HG02610 (cell line): ENCODE measurements around the gene HGFAC.
"Not testable (repeated sequence)": the region's sequence is repeated elsewhere in the genome, so short reads cannot be mapped to it uniquely, and the experiment has no call there.

Source experiments
- ATAC-seq: cut with Tn5 transposase; IDR thresholded peaks from one replicate; pipeline ENCODE4 v1.9.1; 2021; ENCODE audit warnings: mild to moderate bottlenecking, moderate library complexity; ENCODE audit not compliant: unreplicated experiment

HGFAC gene

DNA sequence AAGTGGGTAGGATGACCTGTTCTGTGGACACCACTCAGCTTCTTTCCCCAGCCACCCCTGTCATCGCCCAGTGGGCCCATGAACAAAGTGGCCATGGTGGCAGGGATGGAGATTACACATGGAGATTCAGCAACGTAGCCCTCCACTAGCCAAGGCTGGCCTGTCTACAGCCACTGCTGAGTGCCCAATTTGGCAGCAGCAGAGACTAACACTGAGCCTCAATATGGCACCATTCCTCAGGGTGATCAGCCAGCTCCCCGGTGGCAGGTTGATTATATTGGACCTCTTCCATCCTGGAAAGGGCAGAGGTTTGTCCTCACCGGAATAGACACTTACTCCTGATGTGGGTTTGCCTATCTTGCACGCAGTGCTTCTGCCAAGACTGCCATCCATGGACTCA, 17.4 kb downstream of the HGFAC start:
- ATAC-seq: not testable (repeated sequence)

DNA sequence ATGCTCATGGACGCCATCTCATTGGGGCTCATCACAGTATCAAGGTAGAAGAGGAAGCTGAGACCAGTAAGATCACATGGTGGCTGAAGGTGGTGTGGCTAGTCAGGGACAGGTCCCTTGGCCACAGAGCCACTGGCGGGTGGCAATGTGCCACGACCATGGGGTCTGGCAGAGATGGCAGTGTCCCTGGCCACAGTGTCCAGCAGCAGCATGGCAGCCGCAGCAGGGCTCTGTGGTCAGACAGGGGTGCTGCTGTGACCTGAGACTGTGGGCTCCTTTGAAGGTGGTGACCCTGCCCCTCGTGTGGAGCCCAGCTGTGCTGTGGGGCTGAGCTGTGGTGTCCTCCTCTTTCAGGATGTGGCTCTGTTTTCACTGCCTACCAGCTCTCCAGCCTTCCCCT, 19.2 kb downstream of the HGFAC start:
- no peak for ATAC-seq

DNA sequence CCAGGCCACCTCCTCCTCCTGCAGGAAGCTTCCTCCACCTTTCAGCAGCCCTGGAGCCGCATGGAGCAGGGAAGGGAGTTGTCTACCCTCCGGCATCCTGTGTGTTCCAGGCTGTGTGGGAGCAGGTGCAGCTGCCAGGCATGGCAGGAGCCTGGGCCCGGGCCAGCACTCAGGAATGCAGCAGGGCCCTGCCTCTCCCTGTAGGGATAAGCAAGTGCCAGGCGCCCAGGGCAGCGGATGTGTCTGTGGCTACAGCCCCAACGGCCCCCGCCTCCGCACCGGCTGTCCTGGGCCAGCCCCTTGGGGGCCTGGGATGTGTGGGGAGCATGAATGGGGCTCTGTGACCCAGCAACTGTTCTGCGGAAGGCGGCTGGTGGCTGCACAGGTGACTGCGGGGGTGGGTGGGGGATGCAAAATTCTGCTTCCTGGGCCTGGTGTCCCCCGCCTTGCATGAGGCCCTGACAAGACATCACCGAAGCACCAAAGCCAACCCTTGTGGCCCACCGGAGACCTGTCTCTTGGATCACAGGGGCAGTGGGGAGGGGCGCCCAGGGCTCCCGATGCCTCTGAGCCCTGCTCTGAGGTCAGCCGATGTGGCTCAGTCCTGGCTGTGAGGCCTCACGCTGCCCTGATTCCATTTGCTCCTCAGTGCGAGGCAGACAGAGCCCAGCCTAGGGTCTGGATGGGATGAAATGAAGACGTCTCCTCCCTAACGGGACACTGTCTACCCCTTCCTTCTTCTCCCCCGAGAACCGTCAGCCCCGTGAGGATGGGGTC, 19.9 kb downstream of the HGFAC start:
- no peak for ATAC-seq

DNA sequence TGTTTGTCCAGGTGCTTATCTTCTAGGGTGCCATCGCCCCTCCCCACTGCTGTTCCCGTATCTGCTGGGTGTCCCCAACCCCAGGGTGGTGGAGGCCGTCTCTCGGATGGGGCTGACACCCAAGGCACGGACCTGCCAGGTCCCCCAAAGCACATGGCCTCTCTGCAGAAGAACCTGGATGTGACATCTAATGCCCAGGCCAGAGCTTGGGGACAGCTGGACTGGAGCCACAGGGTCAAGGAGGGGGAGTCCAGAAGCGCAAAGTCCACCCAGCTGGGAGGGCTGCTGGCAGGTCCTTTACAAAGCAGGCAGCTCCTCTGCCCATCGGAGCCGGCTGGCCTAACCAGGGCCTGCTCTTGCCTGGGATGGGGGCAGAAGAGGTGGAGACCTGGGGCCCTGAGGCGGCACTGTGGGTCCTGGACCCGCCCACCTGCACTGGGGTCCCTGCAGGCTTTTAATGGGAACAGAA, 20.6 kb downstream of the HGFAC start:
- no peak for ATAC-seq

DNA sequence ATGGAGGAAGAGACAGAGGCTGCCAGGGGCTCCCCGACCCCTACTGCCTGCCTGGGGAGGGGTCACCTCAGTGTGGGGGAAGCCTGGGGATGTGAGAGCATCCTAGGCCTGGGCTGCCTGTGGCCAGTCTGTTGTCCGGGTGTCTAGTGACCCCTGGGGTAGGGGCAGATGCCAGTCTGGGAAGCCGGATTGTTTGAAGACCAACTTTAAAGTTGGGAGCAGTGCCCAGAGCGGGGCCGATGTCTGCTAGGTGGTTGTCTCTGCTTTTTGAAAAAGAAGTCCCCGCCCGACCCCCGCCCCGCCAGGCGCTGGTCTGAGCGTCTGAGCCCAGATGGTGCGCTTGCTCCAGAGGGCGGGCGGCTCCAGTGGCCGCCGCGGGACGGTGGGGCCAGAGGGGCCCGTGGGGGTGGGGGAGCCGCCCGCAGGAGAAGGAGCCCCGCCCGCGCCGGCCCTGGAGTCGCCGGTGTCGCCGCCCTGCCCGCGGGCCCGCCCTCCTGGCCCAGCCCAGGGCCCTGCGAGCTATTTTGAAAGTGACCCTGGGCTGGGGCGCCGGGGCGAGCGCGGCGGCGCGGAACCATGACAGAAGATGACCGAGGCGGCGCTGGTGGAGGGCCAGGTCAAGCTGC, 21.1 kb downstream of the HGFAC start, which contains the start of gene DOK7:
DOK7 (plus strand) TSS at position 517 of the 626 bp plus-strand sequence; CDS start at position 587, 70 bp downstream.
- ATAC-seq: no peak

DNA sequence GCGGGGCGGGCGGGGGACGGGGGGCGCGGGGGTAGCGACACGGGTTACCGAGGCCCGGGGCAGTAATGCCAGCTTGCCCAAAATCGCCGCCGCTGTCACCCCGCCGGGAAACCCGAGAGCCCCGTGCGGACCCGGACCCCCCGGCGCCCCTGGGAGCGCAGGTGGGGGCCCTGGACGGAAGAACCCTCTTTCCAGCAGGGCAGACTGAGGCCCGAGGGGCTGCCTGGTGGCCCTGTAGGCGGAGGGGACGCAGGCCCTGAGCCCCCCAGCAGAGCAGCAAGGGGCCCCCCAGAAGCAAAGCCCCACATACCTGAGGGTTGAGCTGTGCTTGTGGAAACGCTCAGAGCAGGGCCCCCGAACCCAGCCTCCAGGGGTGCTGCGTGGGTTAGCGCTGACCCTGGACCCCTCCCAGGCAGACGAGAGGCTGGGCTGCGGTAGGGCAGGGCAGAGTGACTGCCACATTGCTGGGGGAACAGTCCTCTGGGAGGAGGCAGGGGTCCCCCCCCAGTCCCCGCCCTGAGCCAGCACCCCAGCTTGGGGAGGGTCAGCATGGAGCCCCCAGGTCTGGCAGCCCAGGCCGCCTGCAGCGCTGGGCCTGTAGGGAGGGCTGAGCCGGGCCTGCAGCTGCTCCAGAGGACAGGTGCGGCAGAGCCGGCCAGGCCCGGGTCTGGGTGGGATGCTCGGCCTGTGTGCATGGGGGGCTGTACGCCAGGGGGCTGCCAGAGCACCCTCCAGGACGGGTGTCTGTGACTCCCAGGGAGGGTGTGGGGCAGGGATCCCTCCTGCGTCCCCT, 22.0 kb downstream of the HGFAC start:
- ATAC-seq: no peak

DNA sequence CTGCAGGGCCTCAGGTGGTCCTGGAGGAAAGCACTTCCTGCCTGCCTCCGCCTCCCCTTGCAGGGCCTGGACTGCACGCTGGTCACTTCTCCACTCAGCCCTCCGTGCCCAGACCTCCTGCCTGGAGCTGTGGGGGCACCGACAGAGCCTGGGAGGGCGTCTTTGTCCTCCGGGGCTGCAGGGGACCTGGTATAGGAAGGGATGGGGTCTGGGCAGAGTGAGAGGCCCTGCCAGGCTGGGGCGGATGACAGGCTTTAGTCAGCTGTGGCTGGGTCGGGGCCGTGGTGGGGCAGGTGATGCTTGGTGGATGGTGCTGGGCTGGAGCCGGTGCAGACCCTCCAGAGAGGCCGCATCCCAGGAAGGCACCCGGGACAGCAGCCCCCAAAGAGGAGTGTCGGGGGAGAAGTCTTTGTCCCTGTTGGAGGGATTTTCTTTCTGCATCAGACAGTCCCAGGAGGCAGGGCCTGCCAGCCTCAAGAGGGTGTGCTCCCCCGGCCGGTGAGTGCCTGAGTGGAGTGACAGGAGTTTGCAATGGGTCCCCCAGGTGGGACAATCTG, 22.7 kb downstream of the HGFAC start:
- no peak for ATAC-seq

DNA sequence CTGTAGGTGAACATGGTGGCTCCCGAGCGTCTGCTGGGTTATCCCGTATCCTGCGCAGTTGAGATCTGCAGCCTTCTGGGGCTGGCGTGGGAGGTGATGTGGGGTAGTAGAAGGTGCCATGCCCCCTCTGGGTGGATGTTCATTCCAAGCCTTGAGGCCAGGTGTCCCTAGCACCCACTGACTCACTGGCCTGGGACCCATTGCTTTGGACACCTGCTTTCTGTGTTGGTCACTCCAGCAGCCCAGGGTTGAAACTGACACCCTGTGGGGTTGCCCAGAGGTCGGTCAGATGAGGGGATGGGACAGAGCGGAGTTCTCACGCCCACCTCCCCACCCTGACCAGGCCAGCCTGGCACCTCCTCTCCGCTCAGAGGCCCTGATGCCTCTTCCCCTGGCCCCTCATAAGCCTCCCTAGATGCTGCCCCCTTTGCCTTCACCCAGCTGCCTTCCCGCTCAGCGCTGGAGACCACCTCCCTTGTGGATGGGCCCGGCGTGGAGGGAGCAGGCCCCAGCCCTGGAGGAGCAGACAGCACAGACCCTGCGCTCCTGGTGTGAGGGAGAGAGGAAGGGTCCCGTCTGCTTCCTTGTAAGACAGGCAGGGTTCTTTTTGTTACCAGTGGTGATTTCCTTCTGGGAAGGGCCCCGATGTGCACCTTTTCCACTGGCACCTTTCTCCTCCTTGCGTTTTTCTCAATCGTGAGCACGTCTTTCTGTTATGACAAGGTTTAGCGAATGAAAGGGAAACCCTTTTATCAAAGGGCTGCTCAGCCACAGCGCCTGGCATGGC, 23.3 kb downstream of the HGFAC start:
- ATAC-seq: no peak

DNA sequence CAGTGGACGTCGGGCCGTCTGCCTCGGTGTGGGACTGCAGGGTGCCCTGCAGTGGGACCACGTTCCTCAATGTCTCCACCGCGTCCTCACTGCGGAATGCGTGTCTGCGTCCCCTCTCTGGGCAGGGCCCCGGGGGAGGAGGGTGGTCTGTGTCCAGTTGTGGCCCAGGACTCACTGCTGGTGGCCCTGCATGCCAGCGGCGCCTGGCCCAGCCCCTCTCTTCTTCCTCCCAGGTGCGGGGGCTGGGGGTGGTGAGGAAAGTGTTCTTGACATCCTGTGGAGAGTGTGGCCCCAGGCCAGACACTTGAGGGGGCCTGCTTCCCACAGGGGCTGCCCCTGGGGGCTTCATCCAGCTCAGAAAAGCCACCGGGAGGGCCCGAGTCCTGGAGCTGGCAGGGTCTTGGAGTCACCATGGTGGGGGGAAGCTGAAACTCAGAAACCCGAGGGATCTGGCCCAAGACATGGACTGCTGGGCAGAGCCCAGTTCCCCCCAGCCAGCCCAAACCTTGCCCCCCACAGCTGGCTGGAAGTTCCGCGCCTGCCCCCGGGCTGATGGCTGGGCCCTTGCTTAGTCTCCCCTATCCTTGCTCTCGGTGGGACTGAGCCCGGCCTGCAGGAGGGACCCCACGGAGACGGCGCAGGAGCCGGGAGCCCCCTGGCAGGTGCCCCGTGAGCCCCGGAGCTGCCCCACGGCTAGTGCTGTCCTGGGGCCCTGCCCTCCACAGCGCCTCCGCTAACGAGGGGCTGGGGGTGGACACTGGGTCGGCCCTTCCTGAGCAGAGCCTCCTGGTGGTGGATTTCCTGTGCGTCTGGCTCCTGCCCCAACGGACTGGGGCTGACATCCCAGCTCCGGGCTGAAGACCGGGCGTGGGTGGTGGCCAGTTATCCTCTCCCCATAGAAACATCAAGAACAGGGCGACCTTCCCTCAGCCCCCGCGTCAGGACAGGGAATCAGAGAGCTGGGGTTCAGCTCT, 24.2 kb downstream of the HGFAC start:
- ATAC-seq: no peak

DNA sequence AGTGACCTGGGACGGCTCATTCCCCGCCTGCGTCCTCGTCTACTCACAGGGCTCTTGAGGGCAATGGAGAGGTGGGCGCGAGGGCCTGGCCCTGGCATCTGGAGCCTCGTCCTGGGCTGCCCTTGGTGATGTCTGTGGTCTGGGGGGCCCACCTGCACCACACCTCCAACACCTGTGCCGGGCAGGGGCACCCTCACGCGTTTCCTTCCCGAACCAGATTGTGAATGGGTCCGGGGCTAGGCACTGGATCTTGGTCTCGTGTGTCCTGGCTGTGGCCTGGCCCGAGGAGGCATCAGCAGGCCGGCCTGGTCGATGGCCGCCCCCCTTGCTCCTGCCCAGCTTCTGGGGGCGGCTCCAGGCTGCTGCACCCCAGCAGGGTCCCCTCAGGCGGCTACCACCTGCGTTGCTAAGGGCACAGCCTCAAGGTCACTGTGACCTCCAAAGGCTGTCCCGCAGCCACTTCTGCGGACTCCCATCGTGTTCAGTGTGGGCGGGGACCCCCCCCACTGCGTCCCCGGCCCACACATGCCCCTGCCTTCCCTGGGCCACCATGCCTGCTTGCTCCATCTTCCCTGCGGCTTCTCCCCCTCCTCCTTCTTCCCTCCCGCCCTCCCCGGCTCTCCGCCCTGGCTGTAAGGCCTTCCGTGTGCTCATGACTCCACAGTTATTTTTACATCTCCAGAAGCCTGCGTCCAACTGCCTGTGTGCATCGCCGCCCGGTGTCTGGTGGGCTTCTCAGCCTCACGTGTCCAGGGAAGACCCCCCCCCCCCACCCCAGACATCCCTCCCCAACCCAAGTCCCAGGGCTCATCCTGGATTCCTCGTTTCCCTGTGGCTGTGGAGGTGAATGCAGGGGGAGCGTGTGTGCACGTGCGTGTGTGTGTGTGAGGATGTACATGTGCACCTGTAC, 25.2 kb downstream of the HGFAC start:
- no peak for ATAC-seq

DNA sequence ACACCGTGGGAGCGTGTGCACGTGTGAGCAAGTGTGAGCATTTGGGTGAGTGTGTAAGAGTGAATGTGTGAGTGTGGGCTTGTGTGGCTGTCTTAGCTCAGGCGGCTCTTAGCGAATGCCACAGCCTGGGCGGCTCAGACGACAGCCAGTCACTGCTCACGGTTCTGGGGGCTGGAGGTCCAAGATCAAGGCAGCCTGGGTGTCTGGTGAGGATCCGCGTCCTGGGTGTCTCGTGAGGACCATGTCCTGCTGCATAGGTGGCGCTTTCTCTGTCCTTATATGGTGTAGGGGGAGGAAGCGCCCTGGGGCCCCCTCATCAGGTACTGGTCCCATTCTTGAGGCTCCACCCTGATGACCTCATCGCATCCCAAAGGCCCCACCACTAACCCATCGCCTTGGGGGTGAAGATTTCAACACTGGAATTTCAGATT, 25.8 kb downstream of the HGFAC start:
- ATAC-seq: no peak

DNA sequence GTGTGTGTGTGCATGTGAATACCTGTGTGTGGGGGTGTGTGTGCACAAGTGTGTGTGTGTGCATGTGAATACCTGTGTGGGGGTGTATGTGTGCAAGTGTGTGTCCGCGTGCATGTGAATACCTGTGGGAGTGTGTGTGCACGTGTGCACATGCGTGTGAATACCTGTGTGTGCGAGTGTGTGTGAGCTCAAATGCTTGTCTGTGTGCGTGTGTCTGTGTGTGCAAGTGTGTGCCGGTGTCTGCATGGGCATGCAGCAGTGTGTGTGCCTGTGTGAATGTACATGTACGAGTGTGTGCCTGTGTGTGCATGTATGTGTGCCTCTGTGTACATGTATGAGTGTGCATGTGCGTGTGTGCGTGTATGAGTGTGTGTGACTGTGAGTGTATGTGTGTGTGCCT, 26.4 kb downstream of the HGFAC start:
- ATAC-seq: no peak

DNA sequence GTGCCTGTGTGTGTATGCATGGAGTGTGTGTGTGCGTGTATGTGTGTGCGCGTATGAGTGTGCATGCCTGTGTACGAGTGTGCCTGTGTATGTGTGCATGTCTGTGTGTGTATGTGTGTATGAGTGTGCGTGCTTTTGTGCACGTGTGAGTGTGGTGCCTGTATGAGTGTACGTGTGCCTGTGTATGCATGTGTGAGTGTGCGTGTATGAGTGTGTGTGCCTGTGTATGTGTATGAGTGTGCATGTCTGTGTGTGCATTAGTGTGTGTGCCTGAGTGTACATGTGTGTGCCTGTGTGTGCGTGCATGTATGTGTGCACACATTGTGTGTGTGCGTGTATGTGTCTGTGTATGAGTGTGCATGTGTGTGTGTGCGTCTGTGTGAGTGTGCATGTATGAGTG, 27.0 kb downstream of the HGFAC start:
- ATAC-seq: no peak

DNA sequence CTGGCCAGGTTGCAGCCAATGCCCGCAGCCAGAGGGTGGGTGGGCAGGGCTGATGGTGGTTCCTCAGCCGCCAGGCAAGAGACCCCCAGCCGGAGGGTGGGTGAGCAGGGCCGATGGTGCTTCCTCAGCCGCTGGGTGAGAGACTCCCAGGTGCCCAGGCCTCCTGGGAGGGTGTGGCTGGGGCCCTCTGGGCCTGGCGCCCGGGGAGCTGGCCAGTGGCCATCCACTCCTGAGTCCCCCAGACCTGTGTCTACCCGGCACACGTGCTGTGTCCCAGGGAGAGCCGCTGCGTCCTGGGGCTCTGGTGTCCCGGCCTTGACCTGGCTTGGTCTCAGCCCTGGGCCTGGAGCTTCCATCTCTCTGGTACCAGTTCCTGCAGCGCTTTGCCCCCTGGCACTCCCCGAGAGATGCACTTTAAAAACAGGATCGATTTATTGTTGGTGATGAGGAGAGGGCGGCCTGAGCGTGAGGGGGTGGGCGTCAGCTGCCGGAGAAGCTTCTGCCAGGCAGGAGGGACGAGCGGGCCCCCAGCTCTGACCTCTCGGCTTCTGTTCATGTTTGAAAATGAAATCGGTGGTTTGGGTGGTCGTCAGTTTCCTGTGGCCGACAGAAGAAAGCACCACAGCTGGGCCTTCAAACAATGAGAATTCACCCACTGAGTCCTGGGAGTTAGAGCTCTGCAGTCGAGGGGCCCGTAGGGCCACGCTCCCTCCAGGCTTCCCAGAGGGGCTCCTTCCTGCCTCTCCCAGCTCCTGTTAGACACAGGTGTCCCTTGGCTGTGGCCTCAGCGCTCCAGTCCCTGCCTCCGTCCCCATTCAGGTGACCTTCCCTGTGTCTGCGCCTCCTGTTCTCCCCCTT, 27.8 kb downstream of the HGFAC start:
- no peak for ATAC-seq

DNA sequence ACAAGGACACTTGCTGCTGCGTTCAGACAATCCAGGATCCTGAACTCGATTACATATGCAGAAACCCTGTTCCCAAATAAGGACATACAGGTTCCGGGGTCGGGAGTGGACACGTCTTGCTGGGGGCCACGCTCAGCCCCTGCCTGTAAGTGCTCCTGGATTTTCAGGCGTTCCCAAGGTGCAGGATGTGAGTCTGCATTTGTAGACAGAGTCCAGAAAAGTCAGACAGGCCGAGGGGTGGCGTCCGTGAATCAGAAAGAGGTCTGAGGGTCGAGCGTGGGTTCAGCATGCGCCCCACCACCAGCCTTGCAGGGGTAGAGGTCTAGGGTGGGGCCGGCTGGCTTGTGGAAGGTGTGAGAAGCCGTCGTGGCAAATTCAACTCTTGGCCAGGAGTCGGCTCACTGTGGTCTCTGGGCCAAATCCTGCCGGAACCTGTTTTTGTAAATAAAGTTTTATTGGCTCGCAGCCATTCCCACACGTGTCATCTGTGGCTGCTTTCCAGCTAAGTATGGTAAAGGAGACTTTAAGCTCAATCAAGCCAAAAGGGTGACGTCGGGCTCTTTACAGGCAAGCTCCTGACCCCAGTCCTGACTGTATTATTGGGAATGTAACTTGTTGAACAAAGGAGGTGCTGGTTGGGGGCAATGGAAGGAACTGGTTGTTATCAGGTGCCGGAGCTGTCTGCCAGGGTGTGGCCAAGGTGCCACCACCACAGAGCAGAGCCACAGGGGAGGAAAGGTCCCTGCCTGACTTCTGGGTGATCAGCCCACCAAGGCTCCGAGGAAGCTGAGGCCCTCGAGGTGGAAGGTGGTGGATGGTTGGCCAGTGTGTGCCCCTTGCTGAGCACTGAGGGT, 28.7 kb downstream of the HGFAC start:
- no peak for ATAC-seq

DNA sequence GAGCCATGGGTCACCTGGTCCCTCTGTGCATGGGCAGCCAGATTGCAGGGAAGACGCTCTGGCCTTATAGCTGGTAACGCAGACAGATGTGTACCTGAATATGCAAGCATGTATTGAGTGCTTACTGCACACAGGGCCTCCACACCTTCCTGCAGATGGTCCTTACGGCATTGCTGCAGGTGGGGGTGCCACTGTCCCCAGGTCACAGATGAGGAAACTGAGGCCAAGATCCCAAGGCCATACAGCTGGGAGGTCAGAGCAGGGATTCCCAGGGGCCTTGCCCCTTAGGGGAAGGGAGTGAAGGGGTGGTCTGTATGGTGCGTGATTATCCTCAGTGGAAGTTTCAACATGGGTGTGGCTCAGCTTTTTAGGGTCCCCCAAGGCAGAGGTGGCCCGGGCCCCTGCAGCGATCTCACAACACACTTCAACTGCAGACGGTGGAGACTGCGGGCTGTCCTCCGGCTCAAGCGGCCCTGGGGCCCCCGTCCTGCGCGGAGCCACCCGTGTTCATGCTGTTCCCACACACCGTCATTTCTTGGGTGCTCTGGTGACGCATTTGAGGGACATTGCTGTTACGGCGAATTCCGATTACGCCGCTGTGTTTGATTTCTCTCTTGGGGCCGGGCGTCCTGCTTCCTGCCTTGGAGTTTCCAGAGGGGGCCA, 29.5 kb downstream of the HGFAC start:
- ATAC-seq: no peak
